T-helper 9 cell (primary cell): ENCODE data around the gene PDCD6IP.

Experiments
- DNase-seq: peaks from one replicate; pipeline ENCODE4 v3.0.0-alpha.2; 2020

Gene PDCD6IP

GRCh38 chr3:33895658-33896057 lies 97.2 kb downstream of the PDCD6IP start:
- DNase-seq = no peak

GRCh38 chr3:33897306-33897705 lies 98.9 kb downstream of the PDCD6IP start:
- no peak for DNase-seq

- no peak for DNase-seq
These were observed 100.5 kb downstream of the PDCD6IP start for GRCh38 chr3:33898901-33899300.

GRCh38 chr3:33900440-33900808 lies 102.0 kb downstream of the PDCD6IP start:
- DNase-seq = no peak

GRCh38 chr3:33900809-33901505 lies 102.5 kb downstream of the PDCD6IP start:
- DNase-seq = no peak

GRCh38 chr3:33901862-33902563 lies 103.6 kb downstream of the PDCD6IP start:
- no peak for DNase-seq

GRCh38 chr3:33904730-33905129 lies 106.3 kb downstream of the PDCD6IP start:
- no peak for DNase-seq

- DNase-seq = no peak
These were observed 109.9 kb downstream of the PDCD6IP start for GRCh38 chr3:33908250-33908851.

- DNase-seq = no peak
These were observed 111.1 kb downstream of the PDCD6IP start for GRCh38 chr3:33909547-33909946.

- DNase-seq = no peak
These were observed 111.6 kb downstream of the PDCD6IP start for GRCh38 chr3:33910031-33910430.

GRCh38 chr3:33911525-33912322 lies 113.3 kb downstream of the PDCD6IP start:
- DNase-seq = no peak

GRCh38 chr3:33914212-33914611 lies 115.8 kb downstream of the PDCD6IP start:
- DNase-seq = no peak

- no peak for DNase-seq
These were observed 116.4 kb downstream of the PDCD6IP start for GRCh38 chr3:33914731-33915379.

GRCh38 chr3:33915796-33916546 lies 117.5 kb downstream of the PDCD6IP start:
- DNase-seq = no peak

- DNase-seq = no peak
These were observed 119.8 kb downstream of the PDCD6IP start for GRCh38 chr3:33918126-33918756.
